Endothelial cell of umbilical vein (primary cell): ENCODE measurements around the gene HMGCS1. TPM values are rescaled to one million over a fixed set of nuclear protein-coding genes. Genes with fewer than 3 reads are reported as not detected.

Experiments used
- BruUV-seq: library from RNA; stranded (reverse); fragments of 400-500 nt; replicated peaks from 2 replicates; lab custom pipeline; 2021; lab: Mats Ljungman, UMichigan
- CTCF ChIA-PET: fragments of 300-600, 350-600 bp; sonication (Branson Sonifier 250); formaldehyde crosslinking; loops from one replicate; lab custom pipeline; 2021; ENCODE audit warnings: antibody characterized with exemption, inconsistent platforms; lab: Charles Lee
- POLR2A ChIA-PET: fragments of 300-600, 350-600 bp; sonication (Branson Sonifier 250); formaldehyde crosslinking; loops from one replicate; lab custom pipeline; 2021; ENCODE audit warnings: antibody characterized with exemption, inconsistent platforms; lab: Charles Lee
- DNase-seq: peaks from one replicate; pipeline ENCODE4 v3.0.0-alpha.2; 2011; ENCODE audit warnings: low read depth, low spot score
- FAIRE-seq: peaks from 2 replicates; lab custom pipeline; 2011; peaks lifted over from hg19 to GRCh38; lab: Jason Lieb, UNC
- H2AFZ ChIP-seq: 2 replicates; pipeline ENCODE4 v1.6.0; 2012; ENCODE audit warnings: low read depth, low read length, control low read depth, inconsistent platforms
- H3K27ac ChIP-seq: 2 replicates; pipeline ENCODE4 v1.5.1; 2011; ENCODE audit warnings: low read depth, mild to moderate bottlenecking, control low read depth, low read length, moderate library complexity; ENCODE audit not compliant: insufficient read depth
- H3K27me3 ChIP-seq, 2 experiments: 2 replicates each; pipeline versions ENCODE4 v1.6.0 to v1.6.1; 2011; ENCODE audit warnings: low read length in 2 of 2, mixed read lengths in 1 of 2; ENCODE audit not compliant: control insufficient read depth in 2 of 2, insufficient read depth in 2 of 2
- H3K36me3 ChIP-seq, 2 experiments: 2 replicates in 1 of 2; 3 replicates in 1 of 2; pipeline ENCODE4 v1.5.1; 2011; ENCODE audit warnings: low read length in 2 of 2, mild to moderate bottlenecking in 1 of 2, moderate library complexity in 1 of 2; ENCODE audit not compliant: control insufficient read depth in 2 of 2, insufficient read depth in 2 of 2; ENCODE audit errors: extremely low read depth in 1 of 2
- H3K4me1 ChIP-seq: 3 replicates; pipeline ENCODE4 v1.5.1; 2011; ENCODE audit warnings: mild to moderate bottlenecking, low read length; ENCODE audit not compliant: control insufficient read depth, insufficient read depth; ENCODE audit errors: extremely low read depth
- H3K4me2 ChIP-seq: 2 replicates; pipeline ENCODE4 v1.6.1; 2011; ENCODE audit warnings: low read length, control low read depth, mixed read lengths; ENCODE audit not compliant: insufficient read depth
- H3K4me3 ChIP-seq, 3 experiments: fragments of 200-600 bp in 1 of 3; sonication (generic), shearing (Covaris generic) in 1 of 3; replicated peaks in 1 of 3; 2 replicates each; pipeline ENCODE4 v1.5.1; 2011 to 2016; ENCODE audit warnings: control low read depth in 3 of 3, low read length in 3 of 3, mild to moderate bottlenecking in 2 of 3, inconsistent platforms in 1 of 3, low read depth in 1 of 3, moderate library complexity in 1 of 3; ENCODE audit not compliant: insufficient read depth in 1 of 3
- H3K79me2 ChIP-seq: 2 replicates; pipeline ENCODE4 v1.6.0; 2012; ENCODE audit warnings: low read length, inconsistent platforms; ENCODE audit not compliant: control insufficient read depth, insufficient read depth
- H3K9ac ChIP-seq: replicated peaks from 2 replicates; pipeline ENCODE3; 2011; ENCODE audit warnings: low read length, control low read depth; ENCODE audit not compliant: insufficient read depth; ENCODE audit errors: extremely low read depth
- H3K9me1 ChIP-seq: replicated peaks from 3 replicates; pipeline ENCODE4 v1.6.0; 2011; ENCODE audit warnings: mild to moderate bottlenecking, low read length; ENCODE audit not compliant: control insufficient read depth, insufficient read depth; ENCODE audit errors: extremely low read depth
- H3K9me3 ChIP-seq: replicated peaks from 2 replicates; pipeline ENCODE4 v1.5.1; 2012; ENCODE audit warnings: low read length, inconsistent platforms; ENCODE audit not compliant: control insufficient read depth, insufficient read depth
- H4K20me1 ChIP-seq: replicated peaks from 2 replicates; pipeline ENCODE3; 2011; ENCODE audit warnings: mild to moderate bottlenecking, low read length; ENCODE audit not compliant: control insufficient read depth, insufficient read depth; ENCODE audit errors: extremely low read depth
- CTCF ChIP-seq, 2 donors: IDR thresholded peaks; 1 replicate in 1 of 2; 2 replicates in 1 of 2; pipeline ENCODE4 v1.5.1; 2011; ENCODE audit warnings: low read length in 2 of 2, mild to moderate bottlenecking in 2 of 2, moderate library complexity in 2 of 2, control low read depth in 1 of 2, inconsistent platforms in 1 of 2, low read depth in 1 of 2; ENCODE audit not compliant: insufficient read depth in 1 of 2; ENCODE audit errors: extremely low read depth in 1 of 2
- EZH2 ChIP-seq: IDR thresholded peaks from 2 replicates; pipeline ENCODE4 v1.6.1; 2012; ENCODE audit warnings: borderline replicate concordance, low read depth, mild to moderate bottlenecking, moderate library complexity, low read length, inconsistent platforms; ENCODE audit not compliant: severe bottlenecking
- FOS ChIP-seq: IDR thresholded peaks from 2 replicates; pipeline ENCODE4 v1.6.1; 2011; ENCODE audit warnings: mild to moderate bottlenecking, low read length, moderate library complexity, borderline replicate concordance; ENCODE audit not compliant: insufficient read depth
- GATA2 ChIP-seq: IDR thresholded peaks from 2 replicates; pipeline ENCODE4 v1.7.0; 2011; ENCODE audit warnings: low read depth, mild to moderate bottlenecking, moderate library complexity, mixed read lengths, low read length; ENCODE audit not compliant: insufficient read length, insufficient read depth
- JUN ChIP-seq: IDR thresholded peaks from 2 replicates; pipeline ENCODE4 v1.6.1; 2011; ENCODE audit warnings: borderline replicate concordance, low read depth; ENCODE audit not compliant: insufficient read length, insufficient read depth
- MAX ChIP-seq: IDR thresholded peaks from 2 replicates; pipeline ENCODE4 v1.6.1; 2011; ENCODE audit not compliant: insufficient read depth, insufficient read length
- MYC ChIP-seq: IDR thresholded peaks from one replicate; pipeline ENCODE4 v1.6.1; 2011; ENCODE audit warnings: mild to moderate bottlenecking, low read depth, low read length
- POLR2A ChIP-seq: IDR thresholded peaks from 2 replicates; pipeline ENCODE4 v1.6.1; 2012; ENCODE audit warnings: low read depth, mild to moderate bottlenecking, control low read depth, low read length
- POLR2AphosphoS5 ChIP-seq: IDR thresholded peaks from 2 replicates; pipeline ENCODE4 v1.6.1; 2012; ENCODE audit warnings: low read depth, mild to moderate bottlenecking, control low read depth, low read length, moderate library complexity; ENCODE audit not compliant: insufficient read depth
- dilution Hi-C: fragments of 300-500 bp; cut with MboI; formaldehyde crosslinking; loops from one replicate; pipeline ENCODE4 v1.15.0; 2019; ENCODE audit warnings: low sequenced_read_pairs; ENCODE audit not compliant: extremely low pct_ligation_motif_present
- intact Hi-C: fragments of 100-400 bp; cut with micrococcal nuclease; formaldehyde crosslinking; loops from one replicate; pipeline ENCODE4 v1.10.0; 2022
- polyA plus RNA-seq, 4 experiments: library from polyadenylated mRNA; depleted of rRNA in 3 of 4; stranded (reverse) in 3 of 4; unstranded in 1 of 4; fragments of >200 nt; gene quantifications; 2 replicates each; pipeline versions ENCODE4 v1.2.1 to v1.2.3, GENCODE V29; 2011 to 2012; ENCODE audit warnings: missing spikeins in 1 of 4
- total RNA-seq: library from RNA; stranded (reverse); gene quantifications from 2 replicates; pipeline ENCODE4 v1.2.3, GENCODE V29; 2021

HMGCS1 gene
- total and polyA plus RNA-seq, 2 donors (not counting 3 experiments of a cell fraction or from before 2014, with no cell fraction given), result 43.3 to 133 TPM

- ChIA-PET CTCF (no interaction called here), POLR2A (no interaction called here)
- FAIRE-seq (no peak), DNase-seq (no peak)
- no peak for TF ChIP-seq FOS
- no peak for TF ChIP-seq MAX
- no peak for TF ChIP-seq POLR2A
- no peak for TF ChIP-seq POLR2AphosphoS5
- TF ChIP-seq JUN, result no peak
- TF ChIP-seq GATA2, result no peak
- TF ChIP-seq EZH2, result no peak
- no peak for TF ChIP-seq CTCF (IDR thresholded peaks at IDR 0.05; ENCODE audit: extremely low read depth in 1 of 2, insufficient read depth in 1 of 2, low read depth in 1 of 2, low read length in 2 of 2)
- TF ChIP-seq MYC, result no peak
- Histone ChIP-seq H3K9ac (no peak overlapping the region), H3K27me3 (no peaks in the 10 kb centered on the region), H3K4me3 (no peak overlapping the region), H3K4me1 (no peaks in the 10 kb centered on the region), H2AFZ (no peak overlapping the region), H3K27ac (no peak overlapping the region), H3K36me3 (peaks cover 7 to 19% of the 10 kb centered on the region in 2 experiments), H3K79me2 (no peaks in the 10 kb centered on the region), H3K9me3 (no peaks in the 10 kb centered on the region), H3K4me2 (no peak overlapping the region), H3K9me1 (no peaks in the 10 kb centered on the region), H4K20me1 (no peaks in the 10 kb centered on the region)
- BruUV-seq, result no TSS peak
- dilution Hi-C loops, result no loop called here
- intact Hi-C loops, result no loop called here
Measured at GRCh38 chr5:43287493-43287892, 25.7 kb downstream of the HMGCS1 start.
